G401 (cell line): ENCODE data around the gene TRAIP. TPM values are rescaled to one million over a fixed set of nuclear protein-coding genes. Genes with fewer than 3 reads are reported as not detected.
A peak's percentile ranks its signal among the peaks of the same experiment; 100 is the strongest.
"Not testable (repeated sequence)": the region's sequence is repeated elsewhere in the genome, so short reads cannot be mapped to it uniquely, and the experiment has no call there.

ENCODE experiments used
- DNase-seq: peaks from one replicate; pipeline ENCODE4 v3.0.0-alpha.2; 2015; ENCODE audit warnings: low spot score
- in situ Hi-C: cut with HindIII; loops from 2 replicates; pipeline ENCODE4 v1.10.0; 2016; ENCODE audit warnings: low sequenced_read_pairs, mixed read lengths
- total RNA-seq: library from RNA; depleted of rRNA; stranded (reverse); fragments of >200 nt; shearing (Covaris generic); gene quantifications from 2 replicates; pipeline ENCODE4 v1.2.3, GENCODE V29; 2014; rRNA removed

TRAIP gene
- 7.2 and 20.4 TPM in 2 replicates for total RNA-seq

GRCh38 chr3:49856181-49857005 lies at the start of gene TRAIP:
Gene TRAIP (minus strand): TSS chr3:49856564. CDS start chr3:49856453, 111 bp downstream.
- in situ Hi-C loops: no loop called here
- DNase-seq: peak; percentile 96

- DNase-seq, in situ Hi-C loops: not testable (repeated sequence)
These were observed 48.1 kb upstream of the TRAIP start for GRCh38 chr3:49904448-49904847.

DNA sequence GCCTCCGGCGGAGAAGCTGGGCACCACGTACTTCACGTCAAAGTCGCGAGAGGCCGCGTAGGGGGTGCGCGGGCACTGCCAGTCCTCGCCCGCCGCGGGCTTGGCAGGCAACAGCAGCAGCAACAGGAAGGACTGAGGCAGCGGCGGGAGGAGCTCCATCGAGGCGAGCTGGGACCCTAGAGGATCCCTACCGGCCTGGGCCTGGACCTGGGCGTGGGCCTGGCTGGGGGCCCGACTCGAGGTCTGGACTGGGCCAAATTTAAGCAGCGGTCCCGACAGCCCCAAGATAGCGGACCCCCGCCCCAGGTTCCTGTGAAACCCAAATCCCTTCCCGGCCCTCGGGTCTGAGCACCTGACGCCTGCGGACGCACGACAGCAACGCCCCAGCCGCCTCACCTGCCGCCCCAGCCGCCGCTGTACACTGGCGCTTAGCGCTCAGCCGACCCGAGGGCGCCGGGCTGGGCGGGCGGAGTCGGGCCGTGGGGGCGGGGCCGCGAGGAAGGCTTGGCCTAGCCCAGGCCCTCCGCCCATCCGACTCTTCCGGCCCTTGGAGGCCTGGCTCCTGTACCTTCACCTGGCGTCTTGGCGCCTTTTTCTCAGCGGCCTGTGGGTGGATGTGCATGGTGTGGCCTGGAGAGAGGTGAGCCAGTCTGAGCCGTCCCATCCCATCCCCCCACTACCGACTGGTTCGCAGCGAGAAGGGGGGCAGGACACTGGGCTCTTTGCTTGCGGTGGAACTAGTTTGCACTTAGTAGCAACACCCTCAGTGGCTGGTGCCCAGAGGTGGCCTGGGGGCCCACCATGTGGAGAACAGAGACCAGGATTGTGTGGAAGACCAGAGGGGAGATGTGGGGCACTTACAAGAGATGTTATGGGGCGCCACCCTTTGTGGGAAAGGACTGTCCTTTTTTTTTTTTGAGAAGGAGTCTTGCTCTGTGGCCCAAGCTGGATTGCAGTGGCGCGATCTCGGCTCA lies 47.4 kb upstream of the TRAIP start, which contains the start of gene MST1R:
MST1R (minus strand) TSS at position 423 of the 974 bp plus-strand sequence; CDS start at position 159, 264 bp downstream.
- DNase-seq: no peak
- in situ Hi-C loops: no loop called here

DNA sequence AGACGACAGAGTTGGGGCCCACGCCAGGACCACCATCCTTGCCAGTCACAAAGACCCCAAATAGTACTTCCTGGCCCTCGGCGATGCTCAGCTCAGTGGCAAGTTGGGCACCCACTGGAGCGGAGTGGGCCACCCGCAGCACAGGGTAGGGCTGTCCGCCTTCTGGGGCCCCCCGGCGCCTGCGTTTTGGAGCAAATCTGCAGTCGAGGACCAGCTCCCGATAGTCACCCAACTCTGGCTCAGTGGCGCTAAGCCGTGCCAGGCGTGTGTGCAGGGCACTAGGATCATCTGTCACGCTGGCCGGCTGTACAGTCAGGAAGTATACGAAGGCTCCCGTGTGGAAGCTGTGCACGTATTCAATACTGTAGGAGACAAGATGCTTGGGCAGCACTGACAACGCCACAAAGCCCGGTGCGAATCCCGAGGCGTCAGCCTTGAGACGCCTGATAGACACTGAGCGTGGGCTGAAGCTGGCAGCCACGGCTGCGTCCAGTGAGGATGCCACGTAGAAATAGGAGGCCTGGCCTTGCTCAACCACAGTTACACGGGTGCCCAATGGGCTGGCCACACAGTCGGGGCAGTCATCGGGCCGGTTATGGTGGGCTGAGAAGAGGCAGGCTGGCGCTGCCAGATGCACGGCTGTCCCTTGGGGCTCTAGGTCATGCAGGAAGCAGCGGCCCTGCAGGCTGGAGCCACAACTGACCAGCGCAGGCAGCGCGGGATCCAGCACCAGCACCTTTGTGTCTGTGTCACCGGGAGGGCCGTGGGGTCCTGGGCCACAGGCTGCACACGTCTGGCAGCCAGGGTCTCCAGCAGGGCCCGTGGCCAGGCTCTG lies 46.4 kb upstream of the TRAIP start:
- no peak for DNase-seq
- in situ Hi-C loops: no loop called here

GRCh38 chr3:49901366-49902339 lies 45.3 kb upstream of the TRAIP start:
- no peak for DNase-seq

GRCh38 chr3:49900491-49901153 lies 44.3 kb upstream of the TRAIP start:
- no peak for DNase-seq
- in situ Hi-C loops: no loop called here

More at GRCh38 chr3:49901366-49902339, 45.3 kb upstream of the TRAIP start:
- in situ Hi-C loops: no loop called here

GRCh38 chr3:49899815-49900214 lies 43.5 kb upstream of the TRAIP start:
- DNase-seq: peak; percentile 19
- in situ Hi-C loops: no loop called here

GRCh38 chr3:49898991-49899390 lies 42.6 kb upstream of the TRAIP start:
- in situ Hi-C loops: no loop called here
- DNase-seq: no peak

- in situ Hi-C loops: no loop called here
- DNase-seq: no peak
These were observed 40.0 kb upstream of the TRAIP start for GRCh38 chr3:49896345-49896744.

DNA sequence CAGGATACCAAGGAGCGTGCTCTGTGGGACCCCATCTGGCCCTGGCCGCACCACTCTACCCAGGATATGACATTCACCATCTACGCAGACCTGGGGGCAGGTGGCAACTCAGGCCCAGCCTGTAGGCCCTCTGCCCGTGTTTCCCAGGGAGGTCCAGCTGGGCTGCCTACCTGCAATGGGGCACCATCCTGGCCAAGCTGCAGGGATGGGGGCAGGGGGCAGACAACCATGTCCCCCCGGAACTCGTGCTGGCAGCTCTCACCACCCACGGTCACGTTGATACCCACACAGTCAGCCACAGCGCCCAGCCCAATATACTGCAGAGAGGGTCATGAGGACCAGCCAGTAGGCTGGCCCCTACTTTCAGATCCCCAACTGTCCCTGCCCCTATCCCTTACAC lies 39.4 kb upstream of the TRAIP start:
- in situ Hi-C loops: no loop called here

GRCh38 chr3:49889296-49889695 lies 32.9 kb upstream of the TRAIP start:
- DNase-seq: no peak
- in situ Hi-C loops: no loop called here

More for the DNA sequence above, 39.4 kb upstream of the TRAIP start:
- no peak for DNase-seq

DNA sequence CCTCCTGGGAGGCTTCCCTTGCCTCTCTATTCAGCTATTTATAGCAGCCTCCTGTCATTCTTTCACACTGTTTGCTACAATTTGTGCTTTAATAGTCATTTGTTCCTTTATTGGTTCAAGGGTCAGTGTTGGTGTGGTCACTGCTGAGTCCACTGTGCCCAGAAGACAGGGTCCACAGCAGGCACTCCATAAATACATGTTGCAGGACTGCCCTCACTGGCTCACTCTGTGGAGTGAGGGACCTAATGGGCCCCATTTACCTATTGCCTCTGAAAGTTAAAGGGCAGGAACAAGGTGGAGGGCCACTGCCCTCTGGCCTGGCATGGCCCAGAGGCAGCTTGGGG lies 30.5 kb upstream of the TRAIP start:
- in situ Hi-C loops: no loop called here
- no peak for DNase-seq

DNA sequence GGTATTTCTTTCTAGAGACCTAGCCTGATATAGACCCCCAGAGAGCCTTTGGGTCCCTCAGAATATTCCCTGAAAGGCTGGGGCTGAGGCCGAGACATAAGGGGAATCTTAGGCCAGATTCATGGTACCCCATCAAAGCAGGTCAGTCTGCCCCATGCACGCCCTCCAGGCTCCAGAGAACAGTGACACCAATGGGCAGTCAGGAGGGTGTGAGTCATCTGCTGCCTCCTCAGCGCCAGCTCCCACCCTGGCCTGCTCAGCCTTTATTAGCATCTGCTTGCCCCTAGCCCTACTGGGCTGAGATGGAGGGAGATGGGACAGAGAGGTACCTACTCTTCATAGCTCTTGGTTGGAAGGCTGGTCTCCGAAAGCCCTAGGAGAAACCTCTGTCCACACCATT lies 27.6 kb upstream of the TRAIP start:
- in situ Hi-C loops: no loop called here
- DNase-seq: no peak

GRCh38 chr3:49882166-49882565 lies 25.8 kb upstream of the TRAIP start:
- DNase-seq: no peak
- in situ Hi-C loops: no loop called here

DNA sequence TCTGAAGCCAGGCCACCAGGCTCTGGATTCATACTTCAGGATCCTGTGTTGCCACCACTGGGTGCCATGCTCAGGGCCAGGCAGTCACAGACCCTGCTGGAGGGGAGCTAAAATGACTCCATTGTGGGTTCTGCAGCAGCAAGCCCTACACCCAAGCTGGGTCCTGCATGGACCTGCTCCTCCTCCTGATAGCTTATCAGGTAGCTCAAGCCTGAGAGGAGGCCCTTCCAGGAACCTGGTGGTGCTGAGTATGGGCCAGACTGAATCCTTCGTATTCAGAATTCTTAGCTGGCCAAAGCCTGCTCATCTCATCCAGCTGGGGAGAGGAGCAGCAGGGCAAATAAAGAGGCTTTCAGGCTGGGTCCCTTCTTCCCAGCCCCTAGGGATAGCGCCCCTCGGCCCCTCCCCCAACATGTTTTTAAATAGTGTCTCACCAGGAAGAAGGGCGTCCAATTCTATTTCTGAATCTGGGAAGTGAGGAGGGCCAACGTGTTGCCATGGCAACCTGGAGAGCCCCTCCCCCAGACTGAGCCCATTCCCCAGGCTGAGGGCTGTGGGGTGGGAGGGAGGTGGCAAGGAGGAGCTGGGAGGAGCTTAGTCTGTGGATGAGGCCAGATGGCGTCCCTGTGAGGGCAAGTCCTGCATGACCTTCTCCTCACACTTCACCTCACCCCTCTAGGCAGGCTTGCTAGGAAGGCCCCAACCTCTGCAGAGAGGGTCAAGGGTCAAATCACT lies 24.4 kb upstream of the TRAIP start:
- in situ Hi-C loops: no loop called here

DNA sequence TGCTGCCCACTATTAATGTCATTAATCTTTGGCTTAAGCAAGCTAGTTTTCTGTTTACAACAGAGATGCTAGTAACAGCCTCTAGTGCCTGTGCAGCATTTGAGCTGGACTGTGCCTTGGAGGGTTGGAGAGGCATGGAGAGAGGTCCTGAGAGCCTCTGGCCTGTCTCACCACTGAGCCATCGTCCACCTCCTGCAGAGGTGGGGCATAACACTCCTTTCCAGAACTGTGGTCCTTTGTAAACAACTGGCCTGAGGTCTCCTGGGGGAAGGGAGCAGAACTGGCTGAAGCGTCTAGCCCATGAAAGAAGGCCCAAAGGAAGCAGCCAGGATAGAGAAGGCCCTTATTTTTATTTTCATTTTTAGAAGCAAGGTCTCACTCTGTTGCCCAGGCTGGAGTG lies 23.4 kb upstream of the TRAIP start:
- in situ Hi-C loops: no loop called here
- DNase-seq: no peak

More for the DNA sequence above, 24.4 kb upstream of the TRAIP start:
- DNase-seq: no peak

- in situ Hi-C loops: no loop called here
- no peak for DNase-seq
These were observed 22.3 kb upstream of the TRAIP start for GRCh38 chr3:49878686-49879085.
